Measurements from ENCODE around the gene RTEL1.
"Not testable (repeated sequence)": the region's sequence is repeated elsewhere in the genome, so short reads cannot be mapped to it uniquely, and the experiment has no call there.

DNA sequence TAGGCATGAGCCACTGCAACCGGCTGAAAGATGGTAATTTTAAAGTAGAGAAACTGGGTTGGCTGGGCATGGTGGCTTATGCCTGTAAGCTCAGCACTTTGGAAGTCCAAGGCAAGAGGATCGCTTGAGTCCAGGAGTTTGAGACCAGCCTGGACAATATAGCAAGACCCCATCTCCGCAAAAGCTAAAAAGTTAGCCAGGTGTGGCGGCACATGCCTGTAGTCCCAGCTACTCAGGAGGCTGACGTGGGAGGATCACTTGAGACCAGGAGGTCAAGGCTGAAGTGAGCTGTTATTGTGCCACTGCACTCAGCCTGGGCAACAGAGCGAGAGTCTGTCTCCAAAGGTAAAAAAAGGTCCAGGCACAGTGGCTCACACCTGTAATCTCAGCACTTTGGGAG lies 27.2 kb upstream of the RTEL1 start:
- TF ChIP-seq, protein P1, sequence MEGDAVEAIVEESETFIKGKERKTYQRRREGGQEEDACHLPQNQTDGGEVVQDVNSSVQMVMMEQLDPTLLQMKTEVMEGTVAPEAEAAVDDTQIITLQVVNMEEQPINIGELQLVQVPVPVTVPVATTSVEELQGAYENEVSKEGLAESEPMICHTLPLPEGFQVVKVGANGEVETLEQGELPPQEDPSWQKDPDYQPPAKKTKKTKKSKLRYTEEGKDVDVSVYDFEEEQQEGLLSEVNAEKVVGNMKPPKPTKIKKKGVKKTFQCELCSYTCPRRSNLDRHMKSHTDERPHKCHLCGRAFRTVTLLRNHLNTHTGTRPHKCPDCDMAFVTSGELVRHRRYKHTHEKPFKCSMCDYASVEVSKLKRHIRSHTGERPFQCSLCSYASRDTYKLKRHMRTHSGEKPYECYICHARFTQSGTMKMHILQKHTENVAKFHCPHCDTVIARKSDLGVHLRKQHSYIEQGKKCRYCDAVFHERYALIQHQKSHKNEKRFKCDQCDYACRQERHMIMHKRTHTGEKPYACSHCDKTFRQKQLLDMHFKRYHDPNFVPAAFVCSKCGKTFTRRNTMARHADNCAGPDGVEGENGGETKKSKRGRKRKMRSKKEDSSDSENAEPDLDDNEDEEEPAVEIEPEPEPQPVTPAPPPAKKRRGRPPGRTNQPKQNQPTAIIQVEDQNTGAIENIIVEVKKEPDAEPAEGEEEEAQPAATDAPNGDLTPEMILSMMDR (IDR thresholded peaks at IDR 0.05; ENCODE audit: low read length) = not testable (repeated sequence)
- TF ChIP-seq EZH2phosphoT487 (IDR thresholded peaks at IDR 0.05; ENCODE audit: low read length) = not testable (repeated sequence)

Data from MM.1S (cell line).